Measurements from ENCODE around the gene ZNF496. TPM values are rescaled to one million over a fixed set of nuclear protein-coding genes. Genes with fewer than 3 reads are reported as not detected.
"Not testable (repeated sequence)": the region's sequence is repeated elsewhere in the genome, so short reads cannot be mapped to it uniquely, and the experiment has no call there.

ZNF496 gene
- total RNA-seq, result 10 to 100 TPM in 1 of 2 donors, 1 to 10 TPM in 1; 4.8 to 14.5 TPM

DNA sequence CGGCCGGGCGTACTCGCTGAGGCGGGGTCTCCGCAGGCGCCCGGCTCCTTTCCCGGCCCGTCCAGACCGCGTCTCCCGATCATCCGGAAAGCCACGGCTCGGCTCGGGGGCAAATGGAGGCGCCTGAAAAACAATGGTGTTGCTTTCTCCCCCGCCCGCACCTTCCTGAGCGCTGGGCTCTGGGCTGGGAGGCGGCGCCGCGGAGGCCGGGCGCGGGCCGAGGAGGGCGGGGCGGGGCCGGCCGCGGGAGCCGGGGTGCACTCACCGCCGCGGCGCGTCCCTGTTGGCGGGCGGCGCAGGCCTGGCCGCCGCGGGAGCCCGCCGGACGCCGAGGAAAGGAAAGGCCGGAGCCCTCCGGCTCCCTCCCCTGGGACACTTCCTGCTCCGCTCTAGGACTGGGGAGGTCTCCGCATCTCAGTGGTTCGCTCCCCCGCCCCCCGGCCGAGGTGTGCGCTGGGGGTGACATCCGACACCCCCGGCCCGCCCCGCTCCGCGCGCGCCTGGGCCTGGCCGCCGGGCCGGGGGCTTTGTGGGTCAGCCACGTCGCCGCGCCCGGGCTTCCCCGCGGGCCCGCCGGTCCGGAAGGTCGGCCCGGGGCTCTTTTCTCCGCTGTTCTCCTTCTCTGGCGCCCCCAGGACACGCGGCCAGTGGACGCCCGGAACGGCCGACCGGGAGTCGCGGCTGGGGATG lies at the start of gene ZNF496:
ZNF496 (minus strand) TSS at position 343 of the 690 bp plus-strand sequence. CDS start 2,289 bp downstream, outside the sequence.
- Mint-ChIP-seq H3K27ac (peak within 1 kb of the TSS; percentile 83 to 99), H3K36me3 (peaks cover 12 to 15% of the 10 kb centered on the region in 2 donors), H3K9me3 (no peaks in the 10 kb centered on the region)
- ATAC-seq (peak; percentile 72 to 80), DNase-seq (ENCODE audit: low spot score in 2 of 2) (peak in 1 of 2 donors; percentile 48)

DNA sequence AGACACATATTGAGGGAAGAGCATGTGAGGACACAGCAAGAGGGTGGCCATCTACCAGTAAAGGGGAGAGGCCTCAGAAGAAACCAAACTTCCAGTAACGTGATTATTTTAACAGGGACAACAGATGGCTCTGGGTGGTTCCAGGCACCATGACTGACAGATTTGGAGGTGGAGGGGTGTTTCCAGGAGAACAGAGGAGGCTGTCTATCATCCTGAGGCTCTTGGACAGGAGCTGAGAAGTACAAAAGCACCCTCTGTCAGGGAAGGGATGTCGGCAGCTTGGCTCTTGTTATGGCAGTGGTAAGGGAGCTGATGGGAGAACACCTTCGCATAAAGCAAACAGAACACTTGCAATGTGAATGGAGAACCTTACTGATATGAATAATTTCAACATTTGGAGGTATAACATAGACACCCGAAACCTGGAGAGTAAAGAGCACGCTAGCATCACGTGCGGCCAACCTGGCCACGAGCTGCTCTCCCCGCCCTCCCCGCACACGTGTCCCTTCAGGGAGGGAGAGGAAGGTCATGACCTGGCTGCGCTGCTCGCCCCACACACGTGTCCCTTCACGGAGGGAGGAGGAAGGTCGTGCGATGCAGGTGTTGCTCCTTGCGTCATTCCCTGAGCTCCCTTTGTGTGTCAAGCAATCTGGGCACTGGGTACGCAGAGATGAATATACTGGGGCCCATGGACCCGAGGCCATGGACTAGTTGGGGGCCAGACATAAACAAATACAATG lies 46.8 kb upstream of the ZNF496 start:
- H3K9me3 Mint-ChIP-seq, result peaks cover 0 to 1% of the 10 kb centered on the region in 2 donors
- DNase-seq (ENCODE audit: low spot score in 2 of 2), result no peak
- no peak for ATAC-seq
- peaks cover 0 to 5% of the 10 kb centered on the region in 2 donors for H3K36me3 Mint-ChIP-seq
- no peak overlapping the region for H3K27ac Mint-ChIP-seq

- ATAC-seq, result not testable (repeated sequence)
Observed at GRCh38 chr1:247377656-247378055, 46.0 kb upstream of the ZNF496 start.

GRCh38 chr1:247376659-247377058 lies 45.0 kb upstream of the ZNF496 start:
- DNase-seq (ENCODE audit: low spot score in 2 of 2) (no peak), ATAC-seq (no peak)
- no peaks in the 10 kb centered on the region for H3K36me3 Mint-ChIP-seq
- H3K27ac Mint-ChIP-seq, result no peak overlapping the region
- H3K9me3 Mint-ChIP-seq, result no peaks in the 10 kb centered on the region

More at GRCh38 chr1:247377656-247378055, 46.0 kb upstream of the ZNF496 start:
- not testable (repeated sequence) for H3K36me3 Mint-ChIP-seq; H3K9me3 Mint-ChIP-seq; DNase-seq (ENCODE audit: low spot score in 2 of 2); H3K27ac Mint-ChIP-seq

GRCh38 chr1:247375747-247376146 lies 44.1 kb upstream of the ZNF496 start:
- Mint-ChIP-seq H3K27ac (no peak overlapping the region), H3K9me3 (no peaks in the 10 kb centered on the region), H3K36me3 (no peaks in the 10 kb centered on the region)
- DNase-seq (ENCODE audit: low spot score in 2 of 2) (no peak), ATAC-seq (no peak)

GRCh38 chr1:247374651-247375334 lies 43.1 kb upstream of the ZNF496 start:
- not testable (repeated sequence) for H3K27ac Mint-ChIP-seq; H3K36me3 Mint-ChIP-seq; DNase-seq (ENCODE audit: low spot score in 2 of 2); H3K9me3 Mint-ChIP-seq; ATAC-seq

- no peak overlapping the region for H3K27ac Mint-ChIP-seq
- DNase-seq (ENCODE audit: low spot score in 2 of 2), result peak in 1 of 2 donors; percentile 56
Observed at GRCh38 chr1:247373721-247374141, 42.1 kb upstream of the ZNF496 start.

DNA sequence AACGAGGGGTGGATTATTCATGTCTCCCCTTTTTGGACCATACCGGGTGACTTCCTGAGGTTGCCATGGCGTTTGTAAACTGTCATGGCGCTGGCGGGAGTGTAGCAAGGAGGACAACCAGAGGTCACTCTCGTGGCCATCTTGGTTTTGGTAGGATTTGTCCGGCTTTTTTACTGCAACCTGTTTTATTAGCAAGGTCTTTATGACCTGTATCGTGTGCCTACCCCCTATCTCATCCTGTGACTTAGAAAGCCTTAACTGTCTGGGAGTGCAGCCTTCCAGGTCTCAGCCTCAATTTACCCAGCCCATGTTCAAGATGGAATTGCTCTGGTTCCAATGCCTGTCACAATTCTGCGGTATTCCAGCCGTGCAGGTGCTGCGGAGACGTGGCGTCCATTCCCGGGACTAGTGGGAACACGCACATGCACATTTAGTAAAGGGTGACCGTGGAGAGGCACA lies 40.2 kb upstream of the ZNF496 start:
- H3K9me3 Mint-ChIP-seq, result peaks cover 0 to 6% of the 10 kb centered on the region in 2 donors
- DNase-seq (ENCODE audit: low spot score in 2 of 2) (no peak), ATAC-seq (no peak)
- H3K36me3 Mint-ChIP-seq, result no peaks in the 10 kb centered on the region
- no peak overlapping the region for H3K27ac Mint-ChIP-seq

More at GRCh38 chr1:247373721-247374141, 42.1 kb upstream of the ZNF496 start:
- ATAC-seq, result peak; percentile 61 to 88
- Mint-ChIP-seq H3K36me3 (no peaks in the 10 kb centered on the region), H3K9me3 (no peaks in the 10 kb centered on the region)

- Mint-ChIP-seq H3K9me3 (peaks cover 0 to 6% of the 10 kb centered on the region in 2 donors), H3K36me3 (peaks cover under 1 to 1% of the 10 kb centered on the region in 2 donors), H3K27ac (no peak overlapping the region)
- no peak for DNase-seq (ENCODE audit: low spot score in 2 of 2)
- no peak for ATAC-seq
Observed at GRCh38 chr1:247370786-247371732, 39.4 kb upstream of the ZNF496 start.

GRCh38 chr1:247368490-247369145 lies 37.0 kb upstream of the ZNF496 start:
- Mint-ChIP-seq H3K27ac (no peak overlapping the region), H3K9me3 (peaks cover 0 to 6% of the 10 kb centered on the region in 2 donors), H3K36me3 (peaks cover 6 to 13% of the 10 kb centered on the region in 2 donors)
- no peak for ATAC-seq
- DNase-seq (ENCODE audit: low spot score in 2 of 2), result no peak

GRCh38 chr1:247367786-247368422 lies 36.2 kb upstream of the ZNF496 start:
- peaks cover 6 to 13% of the 10 kb centered on the region in 2 donors for H3K36me3 Mint-ChIP-seq
- ATAC-seq (no peak), DNase-seq (ENCODE audit: low spot score in 2 of 2) (no peak)
- H3K9me3 Mint-ChIP-seq, result peaks cover 0 to 6% of the 10 kb centered on the region in 2 donors
- no peak overlapping the region for H3K27ac Mint-ChIP-seq

DNA sequence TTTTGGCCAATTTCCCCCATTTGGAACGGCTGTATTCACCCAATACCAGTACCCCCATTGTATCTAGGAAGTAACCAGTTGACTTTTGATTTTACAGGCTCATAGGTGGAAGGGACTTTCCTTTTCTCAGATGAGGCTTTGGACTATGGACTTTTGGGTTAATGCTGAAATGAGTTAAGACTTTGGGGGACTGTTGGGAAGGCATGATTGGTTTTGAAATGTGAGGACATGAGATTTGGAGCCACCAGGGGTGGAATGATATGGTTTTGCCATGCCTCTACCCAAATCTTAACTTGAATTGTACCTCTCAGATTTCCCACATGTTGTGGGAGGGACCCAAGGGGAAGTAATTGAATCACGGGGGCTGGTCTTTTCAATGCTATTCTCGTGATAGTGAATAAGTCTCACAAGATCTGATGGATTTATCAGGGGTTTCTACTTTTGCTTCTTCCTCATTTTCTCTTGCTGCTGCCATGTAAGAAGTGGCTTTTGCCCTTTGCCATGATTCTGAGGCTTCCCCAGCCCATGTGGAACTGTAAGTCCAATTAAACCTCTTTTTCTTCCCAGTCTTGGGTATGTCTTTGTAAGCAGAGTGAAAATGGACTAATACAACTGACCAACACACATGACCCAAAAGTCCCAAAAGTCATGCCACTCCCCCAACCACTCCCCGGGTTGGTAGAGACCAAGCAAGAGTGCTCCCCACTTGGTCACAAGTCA lies 35.4 kb upstream of the ZNF496 start:
- no peak overlapping the region for H3K27ac Mint-ChIP-seq
- peaks cover 6 to 13% of the 10 kb centered on the region in 2 donors for H3K36me3 Mint-ChIP-seq
- ATAC-seq (no peak), DNase-seq (ENCODE audit: low spot score in 2 of 2) (no peak)
- H3K9me3 Mint-ChIP-seq, result peaks cover 0 to 6% of the 10 kb centered on the region in 2 donors

DNA sequence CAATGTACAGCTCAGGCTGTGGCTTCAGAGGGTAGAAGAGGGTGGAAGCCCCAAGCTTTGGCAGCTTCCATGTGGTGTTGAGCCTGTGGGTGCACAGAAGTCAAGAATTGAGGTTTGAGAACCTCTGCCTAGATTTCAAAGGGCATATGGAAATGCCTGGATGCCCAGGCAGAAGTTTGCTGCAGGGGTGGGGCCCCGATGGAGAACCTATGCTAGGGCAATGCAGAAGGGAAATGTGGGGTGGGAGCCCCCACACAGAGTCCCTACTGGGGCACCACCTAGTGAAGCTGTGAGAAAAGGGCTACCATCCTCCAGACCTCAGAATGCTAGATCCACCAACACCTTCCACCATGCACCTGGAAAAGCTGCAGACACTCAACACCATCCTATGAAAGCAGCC lies 34.7 kb upstream of the ZNF496 start:
- not testable (repeated sequence) for ATAC-seq

DNA sequence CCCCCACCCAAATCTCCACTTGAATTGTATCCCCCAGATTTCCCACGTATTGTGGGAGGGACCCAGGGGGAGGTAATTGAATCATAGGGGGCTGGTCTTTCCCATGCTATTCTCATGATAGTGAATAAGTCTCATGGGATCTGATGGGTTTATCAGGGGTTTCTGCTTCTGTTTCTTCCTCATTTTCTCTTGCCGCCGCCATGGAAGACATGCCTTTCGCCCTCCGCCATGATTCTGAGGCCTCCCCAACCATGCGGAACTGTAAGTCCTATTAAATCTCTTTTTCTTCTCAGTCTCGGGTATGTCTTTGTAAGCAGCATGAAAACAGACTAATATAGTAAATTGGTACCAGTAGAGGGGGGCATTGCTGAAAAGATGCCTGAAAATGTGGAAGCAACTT lies 33.4 kb upstream of the ZNF496 start:
- ATAC-seq (no peak), DNase-seq (ENCODE audit: low spot score in 2 of 2) (no peak)
- Mint-ChIP-seq H3K36me3 (peaks cover 6 to 13% of the 10 kb centered on the region in 2 donors), H3K9me3 (peaks cover 0 to 6% of the 10 kb centered on the region in 2 donors), H3K27ac (no peak overlapping the region)

More for the DNA sequence above, 34.7 kb upstream of the ZNF496 start:
- not testable (repeated sequence) for DNase-seq (ENCODE audit: low spot score in 2 of 2); H3K27ac Mint-ChIP-seq; H3K9me3 Mint-ChIP-seq
- H3K36me3 Mint-ChIP-seq, result peaks cover 6 to 13% of the 10 kb centered on the region in 2 donors
